ENCODE results near the gene EEFSEC. TPM values are rescaled to one million over a fixed set of nuclear protein-coding genes. Genes with fewer than 3 reads are reported as not detected.

EEFSEC gene
- total RNA-seq, 1 experiment from 2014 or later, result 9.6 TPM

DNA sequence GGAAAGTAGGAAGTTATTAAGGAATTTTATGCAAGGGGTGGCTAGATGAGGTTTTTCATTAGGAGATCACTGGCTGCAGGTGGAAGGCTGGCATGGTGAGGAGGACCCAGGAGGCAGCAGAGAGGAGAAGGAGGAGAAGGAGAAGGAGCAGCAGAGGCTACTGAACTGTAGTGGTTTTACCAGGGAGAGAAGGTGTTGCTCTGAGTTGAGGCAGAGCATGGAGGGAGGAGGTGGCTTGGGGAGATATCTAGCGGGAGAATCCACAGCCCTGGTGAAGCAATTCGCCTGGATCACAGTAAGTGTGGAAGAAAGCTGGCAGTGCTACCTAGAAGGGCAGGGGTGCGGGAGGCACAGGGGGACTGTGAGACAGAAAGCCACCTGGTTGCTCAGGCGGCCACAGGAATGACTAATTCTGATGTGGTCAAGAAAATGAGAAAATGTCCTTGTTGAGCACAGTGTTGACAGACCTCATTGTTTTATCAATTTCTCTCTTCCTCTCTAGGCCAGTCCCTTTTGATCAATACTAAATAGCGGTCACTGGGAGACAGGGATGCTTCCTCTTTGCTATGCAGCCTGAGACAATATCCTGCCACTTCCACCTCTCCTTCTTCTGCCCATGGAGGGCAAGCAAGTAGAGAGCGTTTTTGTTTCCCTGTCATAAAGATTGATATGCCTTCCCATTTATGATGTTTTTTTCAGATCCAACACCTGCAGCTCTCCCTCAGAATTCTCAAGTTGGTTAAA, 94.6 kb downstream of the EEFSEC start:
- no TSS peak for BruUV-seq (replicated peaks)
- Histone ChIP-seq H3K9ac (ENCODE audit: low read length) (no peak overlapping the region), H3K79me2 (ENCODE audit: low read length) (no peaks in the 10 kb centered on the region), H3K27ac (ENCODE audit: low read length) (no peak overlapping the region), H3F3A (ENCODE audit: low read length, unreplicated experiment) (no peaks in the 10 kb centered on the region), H3K4me2 (ENCODE audit: low read length) (no peak overlapping the region), H3K4me3 (ENCODE audit: low read length) (no peak overlapping the region), H3K27me3 (ENCODE audit: low read length) (no peaks in the 10 kb centered on the region), H3K4me1 (ENCODE audit: insufficient read depth, low read length) (peaks cover 3% of the 10 kb centered on the region; the same call in 1 of the 2 replicates), H3K36me3 (ENCODE audit: low read depth, low read length) (peaks cover 2% of the 10 kb centered on the region), H3K9me2 (replicated peaks; ENCODE audit: low read length) (no peaks in the 10 kb centered on the region), H4K20me1 (ENCODE audit: low read length) (no peaks in the 10 kb centered on the region), H3K9me3 (ENCODE audit: low read length) (no peaks in the 10 kb centered on the region), H2AFZ (ENCODE audit: low read length) (no peak overlapping the region)
- intact Hi-C loops (cut with micrococcal nuclease), result no loop called here
- DNase-seq (no peak), ATAC-seq (no peak)
- CTCF ChIA-PET, result no interaction called here
- POLR2A ChIA-PET (ENCODE audit: unreplicated experiment), result no interaction called here
- TF ChIP-seq EZH2 (IDR thresholded peaks at IDR 0.05; ENCODE audit: low read length, unreplicated experiment) (no peak), EZH2phosphoT487 (IDR thresholded peaks at IDR 0.05; ENCODE audit: borderline replicate concordance, low read length) (no peak)
- TF ChIP-seq, protein P1, sequence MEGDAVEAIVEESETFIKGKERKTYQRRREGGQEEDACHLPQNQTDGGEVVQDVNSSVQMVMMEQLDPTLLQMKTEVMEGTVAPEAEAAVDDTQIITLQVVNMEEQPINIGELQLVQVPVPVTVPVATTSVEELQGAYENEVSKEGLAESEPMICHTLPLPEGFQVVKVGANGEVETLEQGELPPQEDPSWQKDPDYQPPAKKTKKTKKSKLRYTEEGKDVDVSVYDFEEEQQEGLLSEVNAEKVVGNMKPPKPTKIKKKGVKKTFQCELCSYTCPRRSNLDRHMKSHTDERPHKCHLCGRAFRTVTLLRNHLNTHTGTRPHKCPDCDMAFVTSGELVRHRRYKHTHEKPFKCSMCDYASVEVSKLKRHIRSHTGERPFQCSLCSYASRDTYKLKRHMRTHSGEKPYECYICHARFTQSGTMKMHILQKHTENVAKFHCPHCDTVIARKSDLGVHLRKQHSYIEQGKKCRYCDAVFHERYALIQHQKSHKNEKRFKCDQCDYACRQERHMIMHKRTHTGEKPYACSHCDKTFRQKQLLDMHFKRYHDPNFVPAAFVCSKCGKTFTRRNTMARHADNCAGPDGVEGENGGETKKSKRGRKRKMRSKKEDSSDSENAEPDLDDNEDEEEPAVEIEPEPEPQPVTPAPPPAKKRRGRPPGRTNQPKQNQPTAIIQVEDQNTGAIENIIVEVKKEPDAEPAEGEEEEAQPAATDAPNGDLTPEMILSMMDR (conservative IDR thresholded peaks at IDR 0.05; ENCODE audit: low read depth, low read length), result no peak

DNA sequence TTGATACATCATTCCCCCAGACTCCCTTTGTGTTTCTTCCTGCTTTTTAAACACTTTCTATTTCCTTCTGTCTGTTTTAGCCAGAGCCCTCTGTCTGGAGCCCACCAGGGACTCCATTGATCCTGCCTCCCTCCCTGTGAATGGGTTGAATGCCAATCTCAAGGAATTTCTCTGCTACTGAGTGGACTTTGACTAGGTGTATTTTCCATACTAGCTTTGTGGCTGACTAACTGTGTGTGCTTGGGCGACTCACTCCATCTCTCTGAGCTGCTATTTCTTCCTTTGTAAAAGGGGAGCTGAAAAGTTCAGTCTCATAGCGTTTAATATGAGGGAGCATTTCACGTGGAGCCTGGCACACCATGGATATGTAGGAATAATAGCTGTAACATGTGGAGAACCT, 98.8 kb downstream of the EEFSEC start:
- no peaks in the 10 kb centered on the region for H3K79me2 ChIP-seq (ENCODE audit: low read length)
- H3K4me3 ChIP-seq (ENCODE audit: low read length), result no peak overlapping the region
- no peak overlapping the region for H2AFZ ChIP-seq (ENCODE audit: low read length)
- H3K27me3 ChIP-seq (ENCODE audit: low read length), result no peaks in the 10 kb centered on the region
- peaks cover 3% of the 10 kb centered on the region; the same call in 1 of the 2 replicates for H3K4me1 ChIP-seq (ENCODE audit: insufficient read depth, low read length)
- peaks cover 2% of the 10 kb centered on the region for H3K36me3 ChIP-seq (ENCODE audit: low read depth, low read length)
- no peak overlapping the region for H3K9ac ChIP-seq (ENCODE audit: low read length)
- no TSS peak for BruUV-seq (replicated peaks)
- CTCF ChIA-PET, result no interaction called here
- ATAC-seq (no peak), DNase-seq (no peak)
- no peaks in the 10 kb centered on the region for H3K9me3 ChIP-seq (ENCODE audit: low read length)
- intact Hi-C loops (cut with micrococcal nuclease), result no loop called here
- POLR2A ChIA-PET (ENCODE audit: unreplicated experiment), result no interaction called here
- no peaks in the 10 kb centered on the region for H4K20me1 ChIP-seq (ENCODE audit: low read length)
- H3F3A ChIP-seq (ENCODE audit: low read length, unreplicated experiment), result no peaks in the 10 kb centered on the region
- H3K4me2 ChIP-seq (ENCODE audit: low read length), result no peak overlapping the region
- no peaks in the 10 kb centered on the region for H3K9me2 ChIP-seq (replicated peaks; ENCODE audit: low read length)
- no peak overlapping the region for H3K27ac ChIP-seq (ENCODE audit: low read length)
- TF ChIP-seq EZH2 (IDR thresholded peaks at IDR 0.05; ENCODE audit: low read length, unreplicated experiment) (no peak), EZH2phosphoT487 (IDR thresholded peaks at IDR 0.05; ENCODE audit: borderline replicate concordance, low read length) (no peak)
- TF ChIP-seq, protein P1 (conservative IDR thresholded peaks at IDR 0.05; ENCODE audit: low read depth, low read length), result no peak

DNA sequence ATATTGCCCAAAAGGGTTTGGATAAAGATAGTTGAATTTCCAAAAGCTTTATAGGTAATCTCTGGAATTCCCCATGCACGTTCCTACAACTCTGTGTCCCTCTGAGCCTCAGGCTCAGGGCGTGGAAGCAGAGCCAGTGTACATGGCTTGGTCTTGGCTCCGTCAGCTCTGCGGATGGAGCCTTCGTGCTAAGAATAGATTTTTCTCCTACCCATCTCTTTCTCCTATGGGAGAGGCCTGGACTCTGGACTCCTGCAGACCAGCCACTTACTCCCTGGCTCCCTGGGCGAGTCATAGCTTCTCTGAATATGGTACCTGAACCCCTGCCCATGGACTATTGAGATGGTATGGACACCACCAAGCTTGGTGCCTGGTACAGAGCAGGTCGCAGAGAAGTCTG, 99.9 kb downstream of the EEFSEC start:
- no peaks in the 10 kb centered on the region for H3K79me2 ChIP-seq (ENCODE audit: low read length)
- H3K4me3 ChIP-seq (ENCODE audit: low read length), result no peak overlapping the region
- no peaks in the 10 kb centered on the region for H4K20me1 ChIP-seq (ENCODE audit: low read length)
- no peaks in the 10 kb centered on the region for H3K9me3 ChIP-seq (ENCODE audit: low read length)
- H3F3A ChIP-seq (ENCODE audit: low read length, unreplicated experiment), result no peaks in the 10 kb centered on the region
- H2AFZ ChIP-seq (ENCODE audit: low read length), result no peak overlapping the region
- no peak overlapping the region for H3K27ac ChIP-seq (ENCODE audit: low read length)
- no peaks in the 10 kb centered on the region for H3K9me2 ChIP-seq (replicated peaks; ENCODE audit: low read length)
- no peak for ATAC-seq
- peaks cover 3% of the 10 kb centered on the region; the same call in 1 of the 2 replicates for H3K4me1 ChIP-seq (ENCODE audit: insufficient read depth, low read length)
- intact Hi-C loops (cut with micrococcal nuclease), result no loop called here
- H3K27me3 ChIP-seq (ENCODE audit: low read length), result no peaks in the 10 kb centered on the region
- H3K36me3 ChIP-seq (ENCODE audit: low read depth, low read length), result peaks cover 2% of the 10 kb centered on the region
- ChIA-PET CTCF (no interaction called here), POLR2A (ENCODE audit: unreplicated experiment) (no interaction called here)
- no peak overlapping the region for H3K9ac ChIP-seq (ENCODE audit: low read length)
- DNase-seq, result no peak
- H3K4me2 ChIP-seq (ENCODE audit: low read length), result no peak overlapping the region
- no peak for TF ChIP-seq EZH2 (IDR thresholded peaks at IDR 0.05; ENCODE audit: low read length, unreplicated experiment)
- TF ChIP-seq, protein P1 (conservative IDR thresholded peaks at IDR 0.05; ENCODE audit: low read depth, low read length), result no peak
- no peak for TF ChIP-seq EZH2phosphoT487 (IDR thresholded peaks at IDR 0.05; ENCODE audit: borderline replicate concordance, low read length)
- BruUV-seq (replicated peaks), result no TSS peak

Data from PC-3 (cell line).